HG03439 (cell line): ENCODE measurements around the gene MARCHF10.
A peak's percentile ranks its signal among the peaks of the same experiment; 100 is the strongest.

Experiments used
- ATAC-seq: cut with Tn5 transposase; IDR thresholded peaks from one replicate; pipeline ENCODE4 v1.9.1; 2021; ENCODE audit warnings: mild to moderate bottlenecking, moderate library complexity; ENCODE audit not compliant: unreplicated experiment

MARCHF10 gene

GRCh38 chr17:62755141-62755851 lies 52.8 kb downstream of the MARCHF10 start:
- ATAC-seq = no peak

- ATAC-seq = no peak
Measured at GRCh38 chr17:62754631-62755030, 53.5 kb downstream of the MARCHF10 start.

- ATAC-seq = no peak
Measured at GRCh38 chr17:62753562-62753961, 54.6 kb downstream of the MARCHF10 start.

GRCh38 chr17:62751060-62751691 lies 56.9 kb downstream of the MARCHF10 start:
- no peak for ATAC-seq

DNA sequence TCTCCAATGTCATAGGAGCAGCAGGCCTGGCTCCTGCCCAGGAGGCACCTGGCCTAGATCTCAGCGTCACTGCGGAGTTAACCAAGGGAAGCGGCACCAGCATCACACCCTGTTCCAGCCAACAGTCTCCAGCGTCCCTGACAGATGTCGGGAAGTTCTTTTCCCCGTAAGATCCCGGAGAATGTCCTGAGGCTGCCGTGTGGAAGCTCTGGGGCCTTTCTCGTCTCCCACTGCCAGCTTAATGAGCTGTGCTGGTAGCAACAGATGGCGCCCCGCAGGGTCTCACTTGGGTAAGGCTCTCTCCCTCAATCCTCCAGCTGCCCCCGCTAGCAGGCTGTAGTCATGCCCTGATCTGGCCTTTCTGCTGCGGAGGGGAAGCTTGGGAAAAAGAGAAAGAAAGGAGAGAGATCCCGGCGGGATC lies 57.5 kb downstream of the MARCHF10 start:
- ATAC-seq = no peak

DNA sequence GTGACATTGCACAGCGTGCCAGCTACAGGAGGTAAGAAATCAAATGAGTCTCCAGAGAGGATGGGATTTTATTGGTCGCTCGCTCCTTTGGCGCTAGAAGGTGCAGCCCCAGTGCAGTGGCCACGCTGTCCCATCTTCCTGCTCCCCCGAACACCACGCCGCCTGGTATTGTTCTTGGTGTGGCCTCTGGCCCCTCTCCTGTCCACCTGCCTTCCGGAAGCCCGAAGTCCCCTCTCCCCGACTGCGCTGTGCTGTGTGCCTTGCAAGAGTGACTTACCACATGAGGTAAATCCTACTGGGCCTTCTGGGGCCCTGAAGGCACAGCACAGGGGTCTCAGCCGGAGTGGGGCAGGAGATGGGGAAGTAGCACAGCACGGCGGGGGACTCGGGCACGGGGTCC lies 58.2 kb downstream of the MARCHF10 start:
- ATAC-seq = no peak

- ATAC-seq = no peak
Measured at GRCh38 chr17:62746941-62747340, 61.2 kb downstream of the MARCHF10 start.

GRCh38 chr17:62745806-62746205 lies 62.3 kb downstream of the MARCHF10 start:
- no peak for ATAC-seq

GRCh38 chr17:62744259-62744658 lies 63.9 kb downstream of the MARCHF10 start:
- no peak for ATAC-seq

- no peak for ATAC-seq
Measured at GRCh38 chr17:62741290-62741689, 66.8 kb downstream of the MARCHF10 start.

- no peak for ATAC-seq
Measured at GRCh38 chr17:62739645-62740388, 68.3 kb downstream of the MARCHF10 start.

- ATAC-seq = no peak
Measured at GRCh38 chr17:62738281-62738680, 69.8 kb downstream of the MARCHF10 start.

- ATAC-seq = no peak
Measured at GRCh38 chr17:62737513-62737912, 70.6 kb downstream of the MARCHF10 start.

- no peak for ATAC-seq
Measured at GRCh38 chr17:62735044-62735651, 73.0 kb downstream of the MARCHF10 start.

DNA sequence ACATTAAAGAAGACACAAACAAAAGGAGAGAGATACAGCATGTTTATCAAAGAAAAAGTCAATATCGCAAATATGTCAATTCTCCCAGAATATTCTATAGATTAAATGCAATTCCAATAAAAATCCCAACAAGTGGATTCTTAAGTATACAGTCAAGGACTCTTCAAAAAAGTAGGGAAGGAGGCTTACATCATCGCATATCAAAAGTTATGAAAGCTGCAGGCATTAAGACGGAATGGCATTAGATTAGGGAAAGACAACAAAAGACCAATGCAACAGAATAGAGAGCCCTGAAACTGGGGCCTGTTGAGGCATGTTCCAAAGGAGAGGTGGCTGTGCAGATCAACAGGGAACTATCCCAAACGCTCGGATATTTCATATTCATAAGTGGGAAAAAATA lies 76.0 kb downstream of the MARCHF10 start:
- ATAC-seq = no peak

DNA sequence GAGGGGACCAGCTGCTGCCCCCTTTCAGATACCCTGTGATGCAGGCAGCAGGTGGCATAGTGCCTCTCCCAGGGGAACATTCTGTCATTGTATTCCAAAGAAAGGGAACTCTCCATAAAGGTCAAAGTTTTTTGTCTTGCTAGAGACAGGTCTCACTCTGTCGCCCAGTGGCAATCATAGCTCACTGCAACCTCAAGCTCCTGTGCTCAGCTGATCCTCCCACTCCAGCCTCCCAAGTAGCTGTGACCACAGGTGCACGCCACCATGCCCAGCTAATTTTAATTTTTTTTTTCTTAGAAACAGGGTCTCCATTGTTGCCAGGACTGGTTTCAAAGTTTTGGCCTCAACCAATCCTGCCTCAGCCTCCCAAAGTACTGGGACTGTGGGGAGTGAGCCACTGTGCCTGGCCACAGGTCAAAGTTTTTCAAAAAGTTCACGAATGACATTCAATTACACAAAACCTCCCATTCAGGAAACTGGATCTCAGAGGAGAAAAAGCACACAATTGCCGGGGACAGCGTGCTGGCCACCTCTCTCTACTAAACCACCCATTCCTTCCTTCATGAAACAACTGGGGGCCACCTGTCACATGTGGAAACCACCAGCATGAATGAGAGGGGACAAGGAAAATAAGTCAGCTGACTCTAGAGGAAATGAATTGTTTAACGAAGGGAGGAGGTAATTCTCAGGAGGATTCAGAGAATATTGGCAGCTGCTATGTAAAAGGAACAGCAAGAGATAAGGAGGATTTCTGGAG lies 80.0 kb downstream of the MARCHF10 start:
- no peak for ATAC-seq

DNA sequence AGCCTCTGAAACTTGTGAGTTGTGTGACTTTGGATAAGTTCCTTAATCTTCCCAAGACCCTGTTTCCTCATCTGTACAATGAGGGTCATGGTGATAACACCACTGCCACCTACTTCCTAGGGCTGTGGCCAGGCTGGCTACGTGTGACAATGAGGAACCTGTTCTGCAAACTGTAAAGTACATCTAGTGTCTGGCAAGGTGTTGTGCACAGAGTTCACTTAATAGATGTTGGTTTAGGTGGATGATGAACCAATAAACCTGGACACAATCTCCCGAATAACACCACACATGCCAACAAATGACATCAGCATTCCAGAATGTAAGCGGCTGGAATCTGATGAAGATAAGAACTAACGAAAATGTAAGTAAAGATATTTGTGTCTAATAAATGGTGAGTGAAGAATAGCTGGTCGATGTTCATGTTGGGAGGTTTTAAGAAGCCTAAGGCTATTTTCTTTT lies 82.3 kb downstream of the MARCHF10 start:
- no peak for ATAC-seq

- peak; percentile 93 for ATAC-seq
Measured at GRCh38 chr17:62724398-62725146, 83.5 kb downstream of the MARCHF10 start.

- no peak for ATAC-seq
Measured at GRCh38 chr17:62723842-62724241, 84.3 kb downstream of the MARCHF10 start.

DNA sequence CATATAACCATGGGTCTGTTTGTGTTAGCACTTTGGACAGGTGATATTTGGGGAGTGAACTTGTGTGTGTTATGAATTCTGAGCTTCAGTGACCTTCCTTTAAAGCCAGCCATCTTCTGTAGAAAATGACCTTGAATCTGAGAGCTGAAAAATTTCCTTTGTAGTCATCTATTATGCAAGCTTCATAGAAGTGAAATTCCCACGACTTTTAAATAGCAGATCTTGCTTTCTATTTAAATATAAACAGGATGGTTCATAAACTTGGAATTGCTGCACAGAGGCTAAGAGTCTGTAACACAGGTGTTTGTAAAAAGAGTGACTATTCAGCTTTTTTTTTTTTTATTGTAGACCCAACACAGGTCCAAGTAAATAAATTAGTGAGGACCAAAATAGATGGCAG lies 85.5 kb downstream of the MARCHF10 start:
- no peak for ATAC-seq
